Measurements from ENCODE around the gene MTERF1.
"Not testable (repeated sequence)": the region's sequence is repeated elsewhere in the genome, so short reads cannot be mapped to it uniquely, and the experiment has no call there.

Gene MTERF1

DNA sequence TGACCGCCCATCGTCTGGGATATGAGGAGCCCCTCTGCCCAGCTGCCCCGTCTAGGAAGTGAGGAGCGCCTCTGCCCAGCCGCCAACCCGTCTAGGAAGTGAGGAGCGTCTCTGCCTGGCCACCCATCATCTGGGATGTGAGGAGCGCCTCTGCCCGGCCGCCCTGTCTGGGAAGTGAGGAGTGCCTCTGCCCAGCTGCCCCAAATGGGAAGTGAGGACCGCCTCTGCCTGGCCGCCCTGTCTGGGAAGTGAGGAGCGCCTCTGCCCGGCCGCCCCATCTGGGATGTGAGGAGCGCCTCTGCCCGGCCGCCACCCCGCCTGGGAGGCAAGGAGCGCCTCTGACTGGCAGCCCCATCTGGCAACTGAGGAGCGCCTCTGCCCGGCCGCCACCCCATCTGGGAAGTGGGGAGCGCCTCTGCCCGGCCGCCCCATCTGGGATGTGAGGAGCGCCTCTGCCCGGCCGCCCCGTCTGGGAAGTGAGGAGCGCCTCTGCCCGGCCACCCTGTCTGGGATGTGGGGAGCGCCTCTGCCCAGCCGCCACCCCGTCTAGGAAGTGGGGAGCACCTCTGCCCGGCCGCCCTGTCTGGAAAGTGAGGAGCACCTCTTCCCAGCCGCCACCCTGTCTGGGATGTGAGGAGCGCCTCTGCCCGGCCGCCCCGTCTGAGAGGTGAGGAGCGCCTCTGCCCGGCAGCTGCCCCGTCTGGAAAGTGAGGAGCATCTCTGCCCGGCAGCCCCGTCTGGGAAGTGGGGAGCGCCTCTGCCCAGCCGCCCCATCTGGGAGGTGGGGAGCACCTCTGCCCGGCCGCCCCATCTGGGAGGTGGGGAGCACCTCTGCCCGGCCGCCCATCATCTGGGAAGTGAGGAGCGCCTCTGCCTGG lies 7.1 kb upstream of the MTERF1 start:
- DNase-seq (ENCODE audit: low read depth) = not testable (repeated sequence)

DNA sequence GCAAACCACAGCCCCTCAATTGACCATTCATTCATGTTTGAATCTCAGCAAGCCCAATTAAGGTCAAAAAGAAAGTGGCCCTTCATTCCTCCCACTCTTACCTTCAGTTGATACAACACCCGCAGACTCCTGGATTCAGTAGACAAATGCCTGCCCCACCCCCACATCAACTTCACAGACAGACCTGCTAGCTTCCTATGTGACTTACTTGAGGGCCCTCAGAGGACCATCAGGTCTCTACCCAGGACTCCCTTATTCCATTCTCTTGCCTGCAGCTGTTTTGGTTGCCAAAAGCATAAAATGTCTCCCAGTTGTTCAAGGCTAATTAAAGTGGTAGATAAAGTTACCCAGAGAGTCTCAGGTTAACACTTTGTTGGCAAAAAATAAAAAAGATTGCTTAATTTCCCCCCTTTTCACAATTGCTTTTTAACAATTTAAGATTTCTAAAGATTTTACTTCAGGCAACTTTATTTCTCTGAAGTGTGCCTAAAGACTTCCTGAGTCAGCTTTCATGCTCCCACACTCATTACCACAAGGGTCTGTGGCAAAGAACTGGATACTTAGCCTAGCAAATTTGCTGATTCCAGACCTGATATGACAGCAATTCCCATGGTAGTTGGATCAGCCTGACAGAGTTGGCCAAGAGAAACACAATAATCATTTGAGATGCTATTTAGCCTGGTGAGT lies 3.3 kb upstream of the MTERF1 start:
- no peak for DNase-seq (ENCODE audit: low read depth)

DNA sequence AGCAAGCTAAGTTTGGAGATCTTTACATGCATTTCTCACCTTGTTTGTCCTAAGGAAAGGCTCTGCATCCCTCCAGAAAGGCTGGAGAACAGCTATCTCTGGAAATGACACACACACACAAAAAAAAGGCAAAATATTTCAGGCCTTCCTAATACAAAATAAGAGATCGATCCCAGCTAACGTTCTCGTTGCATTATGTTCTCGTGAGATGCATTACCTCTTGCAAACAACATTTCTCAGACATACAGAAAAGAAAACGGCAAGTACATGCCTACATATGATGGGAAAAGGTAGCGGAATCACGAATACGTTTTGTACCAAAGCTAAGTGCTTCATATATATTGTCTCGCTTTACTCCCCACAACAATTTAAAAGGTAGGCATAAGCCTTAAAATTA lies 488 bp downstream of the MTERF1 start:
- DNase-seq (ENCODE audit: low read depth) = no peak

DNA sequence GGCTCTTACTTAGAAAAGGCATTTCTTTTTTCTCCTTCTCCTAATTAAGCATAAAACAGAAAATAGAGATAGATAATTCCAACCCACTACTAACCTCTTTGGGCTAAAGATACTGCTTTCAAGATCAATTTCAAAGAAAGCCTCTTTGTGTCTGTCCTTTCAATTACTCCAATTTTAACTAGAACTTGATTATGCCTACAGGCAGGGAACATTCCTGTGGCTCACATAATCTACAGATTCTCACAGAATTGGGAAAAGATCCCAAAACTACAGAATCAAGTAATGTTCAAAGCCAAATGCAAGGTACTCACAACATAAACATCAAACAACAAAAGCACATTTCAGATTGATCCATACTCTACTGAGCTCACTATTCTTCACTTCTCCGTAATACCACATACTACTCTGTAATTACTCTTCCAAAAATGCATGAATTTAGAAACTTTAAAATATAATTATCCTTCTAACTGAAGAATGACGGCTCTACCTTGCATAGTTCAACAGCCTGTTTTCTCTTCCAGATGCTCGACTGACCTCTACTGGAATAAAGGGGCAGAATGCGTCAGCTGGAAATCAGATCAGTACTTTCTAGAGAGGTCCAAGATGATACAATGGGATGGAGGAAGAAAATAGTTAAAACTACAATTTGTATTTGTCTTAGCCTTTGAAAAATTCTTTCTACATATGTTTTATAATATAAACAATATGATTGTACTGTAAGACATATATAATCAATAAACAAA lies 3.9 kb downstream of the MTERF1 start:
- no peak for DNase-seq (ENCODE audit: low read depth)

DNA sequence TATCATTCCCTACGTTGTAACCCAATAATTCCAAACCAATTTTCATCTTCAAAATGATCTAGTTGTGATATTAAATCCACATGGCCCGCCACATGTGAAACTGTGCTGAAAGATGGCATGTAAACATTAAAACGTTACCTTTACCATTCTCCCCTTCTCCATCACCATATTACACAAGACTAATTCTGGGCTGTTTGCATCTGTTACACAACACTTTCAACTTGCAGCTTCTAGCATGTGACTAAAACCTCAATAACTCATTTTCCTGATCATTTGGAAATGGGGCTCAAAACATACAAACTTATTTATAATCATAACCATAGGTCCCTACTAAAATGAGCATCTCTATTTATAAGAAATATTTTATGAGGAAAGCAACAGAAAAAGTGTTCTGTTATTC lies 4.7 kb downstream of the MTERF1 start:
- DNase-seq (ENCODE audit: low read depth) = no peak

DNA sequence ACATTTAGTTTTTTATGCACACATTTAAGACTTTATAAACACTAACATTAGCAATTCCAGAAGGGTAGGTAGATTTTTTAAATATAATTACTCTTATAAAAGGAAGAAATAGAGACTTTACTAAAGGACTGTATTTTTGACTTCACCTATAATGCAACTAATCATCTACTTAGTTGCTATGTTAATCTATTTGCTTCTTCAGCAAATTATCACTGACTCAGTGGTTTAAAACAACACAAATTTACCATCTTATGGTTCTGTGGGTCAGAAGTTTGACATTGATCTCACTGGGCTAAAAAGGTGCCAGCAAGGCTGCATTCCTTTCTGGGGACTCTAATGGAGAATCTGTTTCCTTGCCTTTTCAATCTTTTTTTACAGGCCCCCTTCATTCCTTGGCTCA lies 7.6 kb downstream of the MTERF1 start:
- DNase-seq (ENCODE audit: low read depth) = no peak

DNA sequence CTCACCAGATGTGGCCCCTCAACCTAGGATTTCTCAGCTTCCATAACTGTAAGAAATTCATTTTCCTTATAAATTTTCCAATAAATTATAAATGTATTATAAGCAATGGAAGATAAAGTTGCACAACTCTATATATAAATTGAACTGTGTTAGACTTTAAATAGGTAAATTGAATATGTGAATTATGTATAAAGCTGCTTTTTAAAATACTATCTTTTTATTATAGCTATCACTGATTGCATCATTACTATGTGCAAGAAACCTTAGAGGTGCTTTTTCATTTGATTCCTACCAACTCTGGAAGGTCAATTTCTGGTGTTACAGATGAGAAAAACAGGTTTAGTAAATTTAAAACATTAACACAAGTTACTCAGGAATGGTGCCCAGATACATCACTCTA lies 8.4 kb downstream of the MTERF1 start:
- no peak for DNase-seq (ENCODE audit: low read depth)

DNA sequence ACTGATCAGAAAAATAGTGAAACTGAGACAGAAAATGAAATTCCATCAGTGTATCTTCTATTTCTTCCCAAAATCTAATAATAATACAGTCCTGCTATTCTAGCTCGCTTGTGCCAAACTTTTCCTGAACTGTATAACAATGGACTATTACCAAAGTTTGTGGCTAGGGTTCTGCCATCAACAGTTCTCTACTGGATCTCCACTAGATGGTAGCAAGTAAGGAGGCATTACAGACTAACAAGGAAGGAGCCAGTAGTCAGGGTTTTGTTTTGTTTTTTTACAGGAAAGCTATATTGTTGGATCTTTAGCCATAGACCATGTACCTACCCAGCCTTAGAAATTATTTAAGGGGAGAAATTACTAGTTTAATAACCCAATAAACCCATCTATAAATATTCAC lies 10.8 kb downstream of the MTERF1 start:
- no peak for DNase-seq (ENCODE audit: low read depth)

DNA sequence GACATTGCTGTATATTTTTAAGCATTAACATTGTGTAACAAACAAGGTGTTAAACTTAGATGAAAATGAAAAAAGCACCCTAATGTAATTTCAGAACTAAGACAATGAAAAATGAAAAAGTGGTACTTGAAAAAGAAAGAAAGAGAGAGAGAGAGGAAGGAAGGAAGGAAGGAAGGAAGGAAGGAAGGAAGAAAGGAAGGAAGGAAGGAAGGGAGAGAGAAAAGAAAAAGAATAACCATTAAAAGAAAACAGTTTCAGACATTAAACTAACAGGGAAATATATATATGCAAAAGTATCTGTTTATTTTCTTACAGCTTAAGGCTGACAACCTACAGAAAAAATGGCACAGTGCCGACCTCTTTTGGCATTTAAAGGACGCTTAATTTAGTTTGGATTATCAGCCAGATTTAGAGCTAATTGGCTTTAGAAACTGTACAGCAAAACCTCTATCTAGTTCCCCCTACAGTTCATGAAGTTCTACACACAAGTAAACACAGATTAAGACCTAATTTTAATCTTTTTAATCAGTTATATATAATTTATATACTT lies 13.8 kb downstream of the MTERF1 start:
- no peak for DNase-seq (ENCODE audit: low read depth)

DNA sequence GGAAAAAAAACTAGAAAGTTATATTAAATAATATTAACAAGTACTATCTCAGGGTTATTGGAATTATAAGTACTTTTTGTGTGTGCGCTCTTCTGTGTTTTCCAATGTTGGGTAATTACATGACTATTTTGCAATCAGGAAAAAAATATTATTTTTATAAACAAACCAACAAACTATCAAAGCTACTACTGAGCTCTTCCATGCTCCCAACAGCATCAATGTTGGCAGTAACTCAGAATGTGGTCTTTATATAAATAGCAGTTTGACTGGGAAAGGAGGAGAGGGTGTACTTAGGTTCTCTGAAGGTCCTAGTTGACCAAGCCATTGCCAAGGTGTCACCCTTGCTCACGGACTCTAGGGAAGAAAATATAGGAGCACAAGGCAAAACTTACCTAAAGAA lies 15.0 kb downstream of the MTERF1 start:
- DNase-seq (ENCODE audit: low read depth) = no peak

DNA sequence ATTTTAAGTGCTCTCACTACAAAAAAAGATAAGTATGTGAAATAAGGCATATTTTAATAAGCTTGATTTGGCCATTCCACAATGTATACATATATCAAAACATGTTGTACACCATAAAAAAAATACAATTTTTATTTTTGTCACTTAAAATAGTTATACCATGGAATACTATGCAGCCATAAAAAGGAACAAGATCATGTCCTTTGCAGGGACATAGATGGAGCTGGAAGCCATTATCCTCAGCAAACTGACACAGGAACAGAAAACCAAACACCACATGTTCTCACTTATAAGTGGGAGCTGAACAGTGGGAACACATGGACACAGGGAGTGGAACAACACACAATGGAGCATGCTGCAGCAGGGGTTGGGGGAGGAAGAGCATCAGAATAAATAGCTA lies 15.9 kb downstream of the MTERF1 start:
- not testable (repeated sequence) for DNase-seq (ENCODE audit: low read depth)

DNA sequence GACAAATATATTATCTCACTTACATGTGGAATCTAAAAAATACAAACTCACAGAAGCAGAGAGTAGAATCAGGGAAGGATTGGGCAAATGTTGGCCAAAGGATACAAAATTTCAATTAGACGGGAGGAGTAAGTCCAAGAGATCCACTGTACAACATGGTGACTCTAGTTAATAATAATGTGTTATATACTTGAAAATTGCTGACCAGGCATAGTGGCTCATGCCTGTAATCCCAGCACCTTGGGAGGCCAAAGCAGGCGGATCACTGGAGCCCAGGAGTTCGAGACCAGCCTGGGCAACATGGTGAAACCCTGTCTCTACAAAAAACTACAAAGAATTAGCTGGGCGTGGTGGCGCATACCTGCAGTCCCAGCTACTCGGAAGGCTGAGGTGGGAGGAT lies 16.4 kb downstream of the MTERF1 start:
- no peak for DNase-seq (ENCODE audit: low read depth)

DNA sequence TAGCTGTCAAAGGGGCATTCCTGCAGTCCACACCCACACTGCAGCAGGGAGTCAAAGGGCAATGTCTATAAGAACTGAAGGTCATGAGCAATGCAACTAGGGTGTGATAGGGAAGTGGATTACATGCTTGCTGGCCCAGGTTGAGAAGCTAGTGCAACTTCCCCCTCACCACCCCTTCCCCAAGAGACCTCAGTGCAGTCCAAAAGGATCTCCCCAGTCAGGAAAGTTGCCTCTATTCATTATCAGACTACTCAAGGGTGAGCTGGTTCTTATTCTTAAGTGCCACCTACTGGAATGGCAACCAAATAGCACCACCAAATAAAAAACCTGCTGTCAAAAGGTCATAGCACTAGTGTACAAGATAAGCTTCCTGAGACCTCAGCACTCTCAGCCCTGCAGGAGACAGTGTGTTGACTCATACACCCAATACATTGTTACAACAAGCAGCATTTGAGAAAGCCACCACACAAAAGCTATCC lies 28.2 kb downstream of the MTERF1 start:
- DNase-seq (ENCODE audit: low read depth) = no peak

DNA sequence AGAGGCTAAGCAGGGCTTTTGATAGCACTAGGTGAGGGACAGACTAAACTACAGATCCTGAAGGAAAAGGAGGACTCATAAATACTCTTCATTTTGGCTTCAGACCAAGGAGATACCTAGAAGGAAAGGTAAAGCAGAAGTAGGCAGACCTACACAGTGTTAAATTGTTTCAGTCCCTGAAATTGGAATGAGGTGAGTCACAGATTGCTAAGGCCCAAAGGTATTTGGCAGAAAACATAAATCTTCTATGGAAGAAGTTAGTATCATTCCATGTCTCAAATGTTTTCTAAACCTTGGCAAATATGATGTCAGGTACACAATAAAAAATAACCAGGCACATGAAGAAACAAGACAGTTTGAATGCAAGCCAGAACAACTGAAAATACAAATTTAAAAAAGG lies 30.0 kb downstream of the MTERF1 start:
- peak; percentile 12 for DNase-seq (ENCODE audit: low read depth)

DNA sequence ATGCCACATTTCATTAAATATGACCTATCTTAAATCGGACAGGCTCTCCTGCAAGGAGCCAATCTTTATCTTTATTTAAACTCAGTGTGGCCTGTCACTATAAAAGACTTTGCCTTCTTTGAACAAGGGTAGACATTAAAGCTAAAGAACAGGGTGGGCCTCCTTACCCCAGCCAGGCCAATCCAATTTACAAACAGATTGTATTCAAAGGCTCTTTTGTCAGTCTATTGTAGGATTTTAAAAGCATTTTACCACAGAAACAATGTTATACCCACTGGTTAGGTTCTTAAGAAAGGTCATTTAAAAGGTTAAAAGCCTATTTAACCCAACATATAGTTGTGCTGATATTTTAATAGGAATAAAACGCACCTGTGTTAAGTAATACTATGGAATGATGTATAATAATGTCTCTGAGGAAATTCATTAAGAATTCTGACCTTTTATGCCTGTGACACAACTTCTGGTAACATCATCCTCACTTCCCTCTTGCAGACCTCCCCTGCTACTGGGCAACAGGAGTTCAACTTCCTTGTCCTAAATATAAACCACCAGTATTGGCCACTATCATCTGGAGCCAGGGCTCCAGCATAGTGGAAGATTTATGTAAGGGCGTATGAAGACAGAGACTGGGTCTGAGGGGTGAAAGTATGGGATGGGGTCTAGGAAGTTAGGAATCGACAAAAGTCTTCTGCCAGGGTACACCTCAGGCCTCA lies 32.5 kb downstream of the MTERF1 start:
- no peak for DNase-seq (ENCODE audit: low read depth)

DNA sequence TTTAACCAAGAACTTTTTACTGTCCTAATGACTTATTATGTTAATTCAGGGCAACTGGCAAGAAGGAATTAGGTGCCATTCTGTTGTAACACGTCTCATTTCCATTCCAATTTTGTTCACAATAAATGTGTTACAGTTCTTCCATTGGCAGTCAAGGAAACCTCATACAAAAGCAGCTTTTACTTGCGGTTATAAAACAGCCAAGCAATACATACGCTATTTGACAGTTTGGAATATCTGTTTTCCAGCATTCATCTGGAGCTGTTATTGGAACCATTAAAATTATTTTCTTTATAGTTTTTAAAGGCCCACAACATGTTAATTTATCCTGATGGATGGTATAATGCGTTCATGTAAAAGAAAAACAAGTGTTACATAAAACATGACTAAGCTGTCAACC lies 33.3 kb downstream of the MTERF1 start:
- DNase-seq (ENCODE audit: low read depth) = no peak

DNA sequence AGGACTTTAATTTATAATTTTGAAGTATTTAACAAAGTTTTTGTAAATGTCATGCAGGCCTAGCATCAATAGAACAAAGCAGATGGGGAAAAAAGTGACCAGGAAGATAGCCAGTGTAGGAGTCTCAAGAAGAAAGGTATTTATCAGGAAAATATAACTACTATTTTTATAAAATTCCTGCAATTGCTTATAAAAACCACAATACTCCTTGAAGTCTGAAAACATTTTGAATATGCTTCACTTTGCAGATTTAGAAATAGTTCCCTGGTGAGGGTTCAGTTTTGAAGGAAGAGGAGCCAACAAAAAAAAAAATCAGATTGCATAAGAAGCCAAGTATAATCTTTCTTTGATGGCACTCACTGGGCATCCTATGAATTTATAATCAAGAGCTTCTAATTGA lies 34.1 kb downstream of the MTERF1 start:
- DNase-seq (ENCODE audit: low read depth) = no peak

DNA sequence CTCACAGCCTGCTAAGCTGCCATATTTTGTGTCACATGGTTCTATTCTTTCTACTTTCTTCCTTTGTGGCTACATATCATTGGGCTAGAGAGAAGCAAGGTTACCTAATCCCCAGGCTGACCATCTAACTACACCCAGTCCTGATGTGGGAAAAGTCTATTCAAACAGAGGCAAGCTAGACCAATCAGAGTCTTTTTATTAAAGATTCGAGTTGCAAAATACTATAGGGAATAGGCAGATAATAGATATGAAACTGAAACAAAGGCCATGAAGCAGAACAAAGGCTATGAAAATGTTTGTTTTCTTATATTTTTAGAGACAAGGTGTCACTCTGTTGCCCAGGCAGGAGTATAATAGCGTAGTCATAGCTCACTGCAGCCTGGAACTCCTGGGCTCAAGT lies 36.7 kb downstream of the MTERF1 start:
- no peak for DNase-seq (ENCODE audit: low read depth)

DNA sequence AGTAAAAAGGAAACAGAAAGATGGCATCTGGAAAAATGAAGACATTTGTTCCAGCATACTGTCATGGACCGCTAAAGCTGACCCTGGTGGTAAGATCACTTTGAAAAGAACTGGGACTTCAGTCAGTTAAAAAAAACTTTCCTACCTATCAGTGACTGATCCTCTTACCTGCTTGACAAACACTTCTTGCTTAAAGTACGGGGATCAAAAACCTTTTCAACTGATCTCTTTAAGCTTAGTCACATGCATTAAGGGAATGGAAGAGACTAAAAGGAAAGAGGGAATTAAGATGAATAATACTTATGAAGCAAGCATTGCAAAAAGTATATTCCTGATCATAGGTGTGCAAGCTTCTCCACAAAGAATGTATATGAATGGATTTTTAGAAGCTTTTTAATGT lies 42.1 kb downstream of the MTERF1 start:
- DNase-seq (ENCODE audit: low read depth) = no peak

DNA sequence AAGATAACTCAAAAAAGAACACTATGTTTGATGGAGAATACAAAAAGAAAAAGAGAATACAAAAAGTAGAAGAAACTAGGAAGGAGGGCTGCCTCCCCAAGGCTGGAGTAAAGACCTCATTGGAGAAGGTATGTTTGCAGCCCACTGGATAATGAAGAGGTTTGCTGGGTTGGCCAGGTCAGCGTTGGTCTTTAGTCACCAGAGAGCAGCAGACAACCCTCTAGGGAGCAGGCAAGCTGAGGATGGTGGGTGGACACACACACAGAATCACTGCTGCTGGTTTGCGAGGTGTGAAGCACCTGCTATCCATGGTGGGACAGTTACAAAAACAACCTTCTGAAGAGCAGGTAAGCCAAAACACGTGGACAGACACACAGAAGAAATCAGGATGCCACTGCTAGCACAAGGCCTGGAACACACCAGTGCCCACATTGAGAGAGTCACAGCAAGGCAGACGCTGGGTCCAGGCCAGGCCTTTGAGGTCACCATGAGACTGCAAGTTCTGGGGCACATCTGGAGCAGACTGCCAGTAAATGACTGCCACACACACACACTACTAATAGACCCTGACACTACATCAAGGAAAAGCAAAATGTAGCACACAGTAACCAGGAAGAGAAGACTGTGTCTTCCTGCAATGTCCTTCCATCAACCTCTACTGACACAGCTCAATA lies 43.0 kb downstream of the MTERF1 start:
- no peak for DNase-seq (ENCODE audit: low read depth)

DNA sequence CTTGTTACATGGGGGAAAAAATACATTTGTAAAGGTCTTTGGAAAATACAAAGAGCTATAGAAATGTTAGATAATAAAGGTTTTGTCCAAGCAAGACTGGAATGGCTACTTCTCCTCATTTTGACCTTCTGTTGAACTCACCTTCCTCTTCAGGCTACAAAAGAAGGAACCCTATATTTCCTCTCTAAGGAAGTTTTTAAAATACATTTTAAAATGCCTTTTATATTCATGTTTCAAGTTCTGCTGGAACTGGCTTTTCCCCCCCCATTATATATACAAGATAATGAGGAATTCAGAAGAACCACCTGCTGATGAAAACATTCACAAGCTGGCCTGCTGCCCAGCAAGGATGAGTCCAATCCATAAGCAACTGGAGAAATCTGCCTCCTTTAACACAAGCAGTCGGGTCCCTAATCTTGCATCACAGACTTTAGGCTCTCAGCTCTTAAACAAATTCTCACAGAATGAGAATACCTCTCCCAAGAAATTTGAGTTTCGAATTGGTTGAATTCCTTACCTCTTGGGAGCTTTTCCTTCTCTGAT lies 44.6 kb downstream of the MTERF1 start:
- DNase-seq (ENCODE audit: low read depth) = no peak

Measured in HS-27A (cell line).